ENCODE data around the gene NAIF1.
"Not testable (repeated sequence)": the region's sequence is repeated elsewhere in the genome, so short reads cannot be mapped to it uniquely, and the experiment has no call there.

Gene NAIF1

GRCh38 chr9:128026773-128027541 is 40.2 kb downstream of the NAIF1 start:
- DNase-seq (ENCODE audit: low read depth in 3 of 3) = peak in 1 of 3 experiments; percentile 38

- DNase-seq (ENCODE audit: low read depth in 3 of 3) = peak in 2 of 3 experiments; percentile 58 to 63
These were observed 40.8 kb downstream of the NAIF1 start for GRCh38 chr9:128026255-128026772.

GRCh38 chr9:128025736-128026135 is 41.4 kb downstream of the NAIF1 start:
- no peak for DNase-seq (ENCODE audit: low read depth in 3 of 3)

GRCh38 chr9:128024761-128025308 is 42.3 kb downstream of the NAIF1 start:
- DNase-seq (ENCODE audit: low read depth in 3 of 3) = no peak

GRCh38 chr9:128023671-128024070 is 43.4 kb downstream of the NAIF1 start:
- DNase-seq (ENCODE audit: low read depth in 3 of 3) = not testable (repeated sequence)

- DNase-seq (ENCODE audit: low read depth in 3 of 3) = no peak
These were observed 44.2 kb downstream of the NAIF1 start for GRCh38 chr9:128022886-128023285.

GRCh38 chr9:128021098-128021497 is 46.0 kb downstream of the NAIF1 start:
- no peak for DNase-seq (ENCODE audit: low read depth in 3 of 3)

- DNase-seq (ENCODE audit: low read depth in 3 of 3) = no peak
These were observed 46.4 kb downstream of the NAIF1 start for GRCh38 chr9:128020692-128021091.

- no peak for DNase-seq (ENCODE audit: low read depth in 3 of 3)
These were observed 51.4 kb downstream of the NAIF1 start for GRCh38 chr9:128015696-128016095.
